GM10266 (cell line): ENCODE data around the gene UNC119B.

ENCODE experiments used
- DNase-seq: peaks from one replicate; pipeline ENCODE4 v3.0.0; 2012; ENCODE audit errors: extremely low spot score
- CTCF ChIP-seq: IDR thresholded peaks from 2 replicates; pipeline ENCODE4 v1.5.1; 2012; ENCODE audit warnings: mild to moderate bottlenecking, low read depth; ENCODE audit not compliant: control insufficient read depth, insufficient read depth; ENCODE audit errors: missing control alignments

UNC119B gene

GRCh38 chr12:120740871-120741270 is 30.6 kb downstream of the UNC119B start:
- no peak for DNase-seq
- TF ChIP-seq CTCF = no peak

- DNase-seq = no peak
- TF ChIP-seq CTCF = no peak
These were observed 31.5 kb downstream of the UNC119B start for GRCh38 chr12:120741476-120742421.

- no peak for DNase-seq
- TF ChIP-seq CTCF = no peak
These were observed 34.8 kb downstream of the UNC119B start for GRCh38 chr12:120744922-120745493.

GRCh38 chr12:120748242-120748641 is 38.0 kb downstream of the UNC119B start:
- no peak for TF ChIP-seq CTCF
- DNase-seq = no peak

DNA sequence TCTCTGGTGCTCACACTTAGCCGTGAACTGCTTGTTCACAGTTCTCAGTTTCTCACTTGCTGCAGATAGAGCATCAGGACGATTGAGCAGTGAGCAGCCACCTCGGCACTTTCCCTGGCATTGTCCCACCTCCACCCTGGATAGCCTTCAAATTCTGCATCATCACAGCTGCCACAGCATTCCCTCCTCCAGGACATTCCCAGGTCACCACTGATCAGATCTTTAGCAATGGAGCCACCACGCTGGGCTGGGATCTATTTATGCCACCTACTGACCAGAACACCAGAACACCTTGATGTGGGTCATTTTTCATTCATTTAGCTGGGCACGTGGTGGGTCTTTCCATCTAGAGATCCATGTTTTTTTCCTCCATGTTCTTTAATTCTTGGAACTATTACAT is 39.0 kb downstream of the UNC119B start:
- TF ChIP-seq CTCF = no peak
- DNase-seq = no peak

DNA sequence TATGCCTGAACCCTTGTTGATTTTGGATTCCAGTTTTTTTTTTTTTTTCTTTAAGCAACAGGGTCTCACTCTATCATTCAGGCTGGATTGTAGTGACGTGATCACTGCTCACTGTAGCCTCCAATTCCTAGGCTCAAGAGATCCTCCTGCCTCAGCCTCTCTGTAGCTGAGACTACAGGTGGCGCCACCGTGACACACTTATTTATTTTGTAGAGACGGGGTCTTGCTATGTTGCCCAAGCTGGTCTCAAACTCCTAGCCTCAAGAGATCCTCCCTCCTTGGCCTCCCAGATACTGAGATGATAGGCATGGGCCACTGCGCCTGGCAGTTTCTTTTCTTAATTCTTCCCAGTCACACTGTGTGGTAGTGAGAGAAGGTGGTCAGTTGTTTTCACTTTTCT is 40.5 kb downstream of the UNC119B start:
- peak; percentile 16 for TF ChIP-seq CTCF
- DNase-seq = no peak

DNA sequence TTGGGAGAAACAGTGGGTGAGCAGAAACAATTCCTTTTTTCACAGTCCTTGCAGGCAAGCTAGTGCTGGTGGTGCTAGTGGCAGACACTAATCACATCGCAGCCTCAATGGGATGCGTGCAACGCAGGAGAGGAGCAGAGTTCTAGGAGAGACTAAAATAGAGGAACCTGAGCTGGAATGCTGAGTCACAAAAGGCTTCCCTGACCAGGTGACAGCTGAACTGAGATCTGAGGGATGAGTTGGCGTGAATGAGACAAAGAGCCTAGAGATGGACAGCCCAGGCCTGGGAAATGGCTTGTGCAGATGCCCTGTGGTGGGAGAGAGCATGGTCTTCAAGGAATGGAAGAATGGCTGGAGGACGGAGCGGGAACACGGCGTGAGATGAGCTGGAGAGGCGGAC is 41.1 kb downstream of the UNC119B start:
- TF ChIP-seq CTCF = no peak
- DNase-seq = no peak
